GM12878 (cell line): Measurements from ENCODE around the gene TULP4. TPM values are rescaled to one million over a fixed set of nuclear protein-coding genes. Genes with fewer than 3 reads are reported as not detected.

Experiments used
- MEF2B ChIP-seq: fragments of 450-650 bp; IDR thresholded peaks from 2 replicates; pipeline ENCODE4 v1.6.1; 2018; ENCODE audit warnings: mild to moderate bottlenecking, moderate library complexity; ENCODE audit not compliant: partially characterized antibody, poor library complexity, severe bottlenecking
- NBN ChIP-seq: fragments of 450-650 bp; IDR thresholded peaks from 2 replicates; pipeline ENCODE4 v1.6.1; 2016
- REST ChIP-seq: IDR thresholded peaks from 2 replicates; pipeline ENCODE4 v1.6.1; 2012; ENCODE audit warnings: mild to moderate bottlenecking, low read depth, low read length
- SP1 ChIP-seq: IDR thresholded peaks from one replicate; pipeline ENCODE4 v1.6.1; 2011; ENCODE audit warnings: low read depth, low read length
- ZBED1 ChIP-seq: IDR thresholded peaks from 2 replicates; pipeline ENCODE4 v1.6.1; 2016; ENCODE audit warnings: borderline replicate concordance
- ZBTB4 ChIP-seq: fragments of 450-650 bp; formaldehyde crosslinking; IDR thresholded peaks from 2 replicates; pipeline ENCODE4 v1.4.0; 2022; ENCODE audit warnings: mild to moderate bottlenecking, moderate library complexity
- polyA plus RNA-seq, 11 experiments: library from polyadenylated mRNA; depleted of rRNA in 4 of 11; unstranded in 6 of 11; stranded (reverse) in 5 of 11; fragments of >200 nt; fragmentation: Nextera tagmentation in 4 of 11; fragmentation: Illumina TruSeq in 1 of 11; extraction: Ambion mirVana in 4 of 11; extraction: Trizol in 1 of 11; gene quantifications; 1 replicate in 1 of 11; 2 replicates in 10 of 11; pipeline versions ENCODE4 v1.2.1 to v1.2.3, GENCODE V29; 2011 to 2016; ENCODE audit warnings: inconsistent platforms in 2 of 11, missing spikeins in 2 of 11, low read depth in 1 of 11
- total RNA-seq, 4 experiments: library from RNA; depleted of rRNA in 3 of 4; stranded (reverse); fragments of >200 nt in 3 of 4; fragmentation: Illumina TruSeq in 1 of 4; extraction: Trizol in 1 of 4; gene quantifications; 2 replicates each; pipeline versions ENCODE4 v1.2.1 to v1.2.3, GENCODE V29; 2013 to 2021

The TULP4 gene
- total and polyA plus RNA-seq, 10 of the 15 experiments (the other 5 are each of a cell fraction or from before 2014, with no cell fraction given) = 0.73 to 31.8 (median 14.0) TPM

GRCh38 chr6:158340252-158340651 is 28.0 kb downstream of the TULP4 start (continued):
- TF ChIP-seq ZBTB4 (CRISPR knock-in tag) (no peak), REST (no peak), SP1 (no peak), ZBED1 (no peak), NBN (no peak), MEF2B (no peak)
